OCI-LY3 (cell line): ENCODE results near the gene RGMB.

ENCODE experiments used
- H2AFZ ChIP-seq: fragments of 200-600, 300-600 bp; shearing (Covaris generic); 2 replicates; pipeline ENCODE4 v1.6.0; 2014; ENCODE audit warnings: antibody characterized with exemption, low read depth, low read length
- H3K27ac ChIP-seq: fragments of 200-600, 300-600 bp; sonication (generic); 2 replicates; pipeline ENCODE4 v1.5.1; 2014; ENCODE audit warnings: mild to moderate bottlenecking, low read length, moderate library complexity, mixed read lengths
- H3K27me3 ChIP-seq: fragments of 200-600, 300-600 bp; sonication (generic); 2 replicates; pipeline ENCODE4 v1.6.1; 2014; ENCODE audit warnings: low read depth, low read length, mixed read lengths
- H3K36me3 ChIP-seq: fragments of 200-600, 300-600 bp; sonication (generic); replicated peaks from 2 replicates; pipeline ENCODE3; 2014; ENCODE audit warnings: low read depth, low read length, mixed read lengths
- H3K4me1 ChIP-seq: fragments of 300-600, 200-600 bp; sonication (generic); 2 replicates; pipeline ENCODE4 v1.6.1; 2014; ENCODE audit warnings: low read length, mixed read lengths
- H3K4me2 ChIP-seq: fragments of 200-600, 300-600 bp; sonication (generic); 2 replicates; pipeline ENCODE4 v1.6.1; 2014; ENCODE audit warnings: low read length, mixed read lengths
- H3K4me3 ChIP-seq: fragments of 300-600, 200-600 bp; sonication (generic); 2 replicates; pipeline ENCODE4 v1.5.1; 2014; ENCODE audit warnings: antibody characterized with exemption, mild to moderate bottlenecking, low read length, moderate library complexity
- H3K79me2 ChIP-seq: fragments of 300-600, 200-600 bp; shearing (Covaris generic); 2 replicates; pipeline ENCODE4 v1.6.1; 2014; ENCODE audit warnings: mild to moderate bottlenecking, low read length, mixed read lengths
- H3K9ac ChIP-seq: fragments of 300-600, 200-600 bp; shearing (Covaris generic); 2 replicates; pipeline ENCODE4 v1.6.0; 2014; ENCODE audit warnings: mild to moderate bottlenecking, low read length, moderate library complexity
- H3K9me3 ChIP-seq: fragments of 200-600, 300-600 bp; shearing (Covaris generic); 2 replicates; pipeline ENCODE4 v1.6.1; 2014; ENCODE audit warnings: low read length, mixed read lengths; ENCODE audit not compliant: insufficient read depth
- H4K20me1 ChIP-seq: fragments of 200-600, 300-600 bp; sonication (generic); 2 replicates; pipeline ENCODE4 v1.6.1; 2016; ENCODE audit warnings: low read length, mixed read lengths; ENCODE audit not compliant: insufficient read depth
- EZH2phosphoT487 ChIP-seq: fragments of 200-600 bp; shearing (Covaris generic); IDR thresholded peaks from 2 replicates; pipeline ENCODE4 v1.6.1; 2018; ENCODE audit warnings: antibody characterized with exemption, mixed run types, low read depth
- TF ChIP-seq, protein P1 (sequence below): fragments of 200-600, 300-600 bp; sonication (generic); IDR thresholded peaks from 2 replicates; pipeline ENCODE4 v1.5.1; 2014; ENCODE audit warnings: antibody characterized with exemption, low read length, low read depth

RGMB gene

DNA sequence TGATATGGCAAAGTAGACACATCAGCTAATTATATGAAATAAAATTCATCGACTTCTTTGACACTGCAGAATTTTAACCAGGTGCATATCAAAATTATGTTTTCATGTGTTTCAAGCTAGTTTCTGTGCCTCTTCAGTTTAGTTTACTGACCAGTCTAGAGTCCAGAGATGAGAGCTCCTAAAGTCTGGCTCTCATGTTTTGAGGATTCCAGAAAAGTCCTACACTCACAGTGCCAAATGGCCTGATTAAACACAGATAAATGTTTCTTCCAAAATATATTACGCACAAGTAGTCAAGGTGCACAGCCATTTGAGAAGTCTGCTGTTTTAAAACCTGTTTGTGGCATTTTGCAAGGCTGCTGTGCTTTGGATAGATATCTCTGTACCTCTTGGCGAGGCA lies 15.6 kb downstream of the RGMB start:
- peaks cover 3% of the 10 kb centered on the region for H3K36me3 ChIP-seq
- H4K20me1 ChIP-seq, result no peaks in the 10 kb centered on the region; the same call in 1 of the 2 replicates
- H3K9ac ChIP-seq, result no peak overlapping the region
- no peak overlapping the region for H3K4me3 ChIP-seq
- H3K4me2 ChIP-seq, result no peak overlapping the region
- no peak overlapping the region for H2AFZ ChIP-seq
- no peaks in the 10 kb centered on the region for H3K27me3 ChIP-seq
- no peak for TF ChIP-seq EZH2phosphoT487
- TF ChIP-seq, protein P1, sequence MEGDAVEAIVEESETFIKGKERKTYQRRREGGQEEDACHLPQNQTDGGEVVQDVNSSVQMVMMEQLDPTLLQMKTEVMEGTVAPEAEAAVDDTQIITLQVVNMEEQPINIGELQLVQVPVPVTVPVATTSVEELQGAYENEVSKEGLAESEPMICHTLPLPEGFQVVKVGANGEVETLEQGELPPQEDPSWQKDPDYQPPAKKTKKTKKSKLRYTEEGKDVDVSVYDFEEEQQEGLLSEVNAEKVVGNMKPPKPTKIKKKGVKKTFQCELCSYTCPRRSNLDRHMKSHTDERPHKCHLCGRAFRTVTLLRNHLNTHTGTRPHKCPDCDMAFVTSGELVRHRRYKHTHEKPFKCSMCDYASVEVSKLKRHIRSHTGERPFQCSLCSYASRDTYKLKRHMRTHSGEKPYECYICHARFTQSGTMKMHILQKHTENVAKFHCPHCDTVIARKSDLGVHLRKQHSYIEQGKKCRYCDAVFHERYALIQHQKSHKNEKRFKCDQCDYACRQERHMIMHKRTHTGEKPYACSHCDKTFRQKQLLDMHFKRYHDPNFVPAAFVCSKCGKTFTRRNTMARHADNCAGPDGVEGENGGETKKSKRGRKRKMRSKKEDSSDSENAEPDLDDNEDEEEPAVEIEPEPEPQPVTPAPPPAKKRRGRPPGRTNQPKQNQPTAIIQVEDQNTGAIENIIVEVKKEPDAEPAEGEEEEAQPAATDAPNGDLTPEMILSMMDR, result no peak
- no peaks in the 10 kb centered on the region for H3K9me3 ChIP-seq
- H3K4me1 ChIP-seq, result no peaks in the 10 kb centered on the region
- peaks cover 32% of the 10 kb centered on the region for H3K79me2 ChIP-seq
- no peak overlapping the region for H3K27ac ChIP-seq

DNA sequence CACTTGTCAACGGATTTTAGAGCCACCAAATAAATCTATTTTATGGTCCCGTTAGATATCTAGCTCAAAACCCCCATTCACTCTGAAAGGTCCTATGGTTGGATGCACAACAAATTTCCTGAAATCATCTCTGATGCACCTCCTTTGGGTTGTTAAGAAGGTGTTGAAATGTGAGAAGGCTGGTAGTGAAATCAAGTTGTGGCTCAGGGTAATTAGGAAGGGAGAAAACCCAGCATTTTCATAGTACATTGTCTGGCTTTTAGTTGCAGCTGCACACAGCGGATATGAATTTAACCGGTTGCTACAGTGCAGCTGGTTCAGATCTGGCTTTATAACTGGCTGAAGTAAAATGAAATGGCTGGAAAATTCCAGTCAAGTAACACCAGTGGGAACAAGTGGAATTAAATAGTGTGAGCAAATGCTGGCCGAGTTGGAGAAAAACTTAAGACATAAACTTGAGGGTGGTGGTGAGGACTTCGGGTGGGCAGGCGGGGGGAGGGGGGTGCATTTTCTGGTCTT lies 17.6 kb downstream of the RGMB start:
- Histone ChIP-seq H3K79me2 (peaks cover 22% of the 10 kb centered on the region), H3K4me3 (no peak overlapping the region), H3K4me2 (no peak overlapping the region), H3K36me3 (peaks cover 3% of the 10 kb centered on the region), H3K27ac (no peak overlapping the region), H4K20me1 (no peaks in the 10 kb centered on the region), H3K27me3 (no peaks in the 10 kb centered on the region), H2AFZ (no peak overlapping the region), H3K9me3 (no peaks in the 10 kb centered on the region), H3K9ac (no peak overlapping the region), H3K4me1 (peaks cover 3% of the 10 kb centered on the region)
- TF ChIP-seq, protein P1, result no peak
- no peak for TF ChIP-seq EZH2phosphoT487

DNA sequence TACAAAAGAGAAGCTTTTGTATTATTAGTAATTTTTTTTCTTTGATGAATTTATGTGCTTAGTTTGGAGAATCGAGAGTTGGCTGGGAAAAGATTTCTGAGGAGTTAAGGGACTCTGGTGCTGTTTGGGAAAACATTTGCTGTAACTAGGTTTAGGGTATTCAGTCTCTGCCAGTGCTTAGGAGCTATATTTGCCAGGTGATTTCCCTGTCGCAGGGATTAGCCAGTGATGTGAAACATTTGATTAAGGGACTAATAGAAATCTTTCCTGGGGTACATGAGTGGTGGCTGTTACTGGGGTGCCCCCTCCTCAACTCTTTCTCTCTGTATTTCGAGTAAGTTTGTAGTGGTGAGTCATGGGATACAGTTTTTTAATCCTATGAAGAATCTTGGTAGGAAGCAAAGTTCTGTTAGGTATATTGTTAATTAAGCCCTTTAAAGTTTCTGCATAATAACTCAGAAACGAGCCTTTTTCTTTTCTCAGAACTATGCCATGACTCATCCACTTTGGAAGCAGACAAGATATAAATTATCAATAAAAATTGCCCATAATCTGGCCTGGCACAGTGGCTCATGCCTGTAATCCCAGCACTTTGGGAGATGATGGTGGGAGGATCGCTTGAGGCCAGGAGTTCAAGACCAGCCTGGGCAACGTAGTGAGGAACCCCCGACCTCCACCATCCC lies 18.6 kb downstream of the RGMB start:
- Histone ChIP-seq H3K9me3 (no peaks in the 10 kb centered on the region), H2AFZ (no peak overlapping the region), H3K4me2 (no peak overlapping the region), H4K20me1 (no peaks in the 10 kb centered on the region), H3K79me2 (peaks cover 19% of the 10 kb centered on the region), H3K36me3 (peaks cover 3% of the 10 kb centered on the region), H3K27ac (no peak overlapping the region), H3K27me3 (no peaks in the 10 kb centered on the region), H3K4me3 (no peak overlapping the region), H3K4me1 (peaks cover 4% of the 10 kb centered on the region), H3K9ac (no peak overlapping the region)
- TF ChIP-seq, protein P1, result no peak
- no peak for TF ChIP-seq EZH2phosphoT487

DNA sequence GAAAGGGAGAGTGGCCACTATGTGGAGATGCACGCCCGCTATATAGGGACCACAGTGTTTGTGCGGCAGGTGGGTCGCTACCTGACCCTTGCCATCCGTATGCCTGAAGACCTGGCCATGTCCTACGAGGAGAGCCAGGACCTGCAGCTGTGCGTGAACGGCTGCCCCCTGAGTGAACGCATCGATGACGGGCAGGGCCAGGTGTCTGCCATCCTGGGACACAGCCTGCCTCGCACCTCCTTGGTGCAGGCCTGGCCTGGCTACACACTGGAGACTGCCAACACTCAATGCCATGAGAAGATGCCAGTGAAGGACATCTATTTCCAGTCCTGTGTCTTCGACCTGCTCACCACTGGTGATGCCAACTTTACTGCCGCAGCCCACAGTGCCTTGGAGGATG lies 19.8 kb downstream of the RGMB start:
- Histone ChIP-seq H4K20me1 (no peaks in the 10 kb centered on the region), H3K36me3 (no peaks in the 10 kb centered on the region), H3K27me3 (no peaks in the 10 kb centered on the region), H3K9me3 (no peaks in the 10 kb centered on the region), H2AFZ (no peak overlapping the region), H3K9ac (no peak overlapping the region), H3K4me1 (peaks cover 4% of the 10 kb centered on the region), H3K4me2 (no peak overlapping the region), H3K79me2 (peaks cover 15% of the 10 kb centered on the region; the same call in 1 of the 2 replicates), H3K4me3 (no peak overlapping the region), H3K27ac (no peak overlapping the region)
- no peak for TF ChIP-seq EZH2phosphoT487
- TF ChIP-seq, protein P1, result no peak
